Heart left ventricle (tissue), 16 donors: ENCODE data around the gene TRUB1. TPM values are rescaled to one million over a fixed set of nuclear protein-coding genes. Genes with fewer than 3 reads are reported as not detected.

Experiments
- ATAC-seq, 4 donors: fragments of 200-7000 bp; cut with Tn5 transposase; one replicate each; pipeline ENCODE4 v1.9.1; 2020 to 2022; ENCODE audit warnings: moderate library complexity in 4 of 4, mild to moderate bottlenecking in 3 of 4, moderate number of reproducible peaks in 1 of 4
- DNase-seq, 5 donors: peaks; one replicate each; pipeline ENCODE4 v3.0.0-alpha.2; 2020
- H3K27ac ChIP-seq, 12 donors: fragments of 200-600 bp; sonication (generic) in 4 of 12; one replicate each; pipeline versions ENCODE4 v1.5.0 to v1.8.0; 2016 to 2022; ENCODE audit warnings: mild to moderate bottlenecking in 2 of 12
- H3K27me3 ChIP-seq, 9 donors: fragments of 200-600 bp; sonication (generic) in 2 of 9; one replicate each; pipeline versions ENCODE4 v1.5.1 to v1.8.0; 2016 to 2022; ENCODE audit warnings: mild to moderate bottlenecking in 3 of 9
- H3K36me3 ChIP-seq, 9 donors: fragments of 200-600 bp; sonication (generic) in 2 of 9; one replicate each; pipeline versions ENCODE4 v1.5.0 to v1.8.0; 2018 to 2022; ENCODE audit warnings: mild to moderate bottlenecking in 2 of 9
- H3K4me1 ChIP-seq, 12 donors: fragments of 200-600 bp; sonication (generic) in 4 of 12; one replicate each; pipeline versions ENCODE4 v1.5.0 to v1.8.0; 2016 to 2022; ENCODE audit warnings: mild to moderate bottlenecking in 3 of 12
- H3K4me3 ChIP-seq, 12 donors: fragments of 200-600 bp; sonication (generic) in 4 of 12; one replicate each; pipeline versions ENCODE4 v1.5.0 to v1.8.0; 2017 to 2022; ENCODE audit warnings: mild to moderate bottlenecking in 9 of 12, moderate library complexity in 4 of 12
- H3K9me3 ChIP-seq, 12 donors: fragments of 200-600 bp; sonication (generic) in 4 of 12; one replicate each; pipeline versions ENCODE4 v1.5.0 to v1.8.0; 2016 to 2022; ENCODE audit warnings: mild to moderate bottlenecking in 1 of 12
- POLR2A ChIP-seq, 2 donors: fragments of 450-650 bp; IDR thresholded peaks; one replicate each; pipeline ENCODE4 v1.6.1; 2017; ENCODE audit warnings: antibody characterized with exemption in 2 of 2, mild to moderate bottlenecking in 2 of 2, moderate library complexity in 2 of 2
- WGBS, 4 donors: extraction: QIAGEN DNeasy Blood & Tissue Kit in 2 of 4; methylation state at CpG; one replicate each; pipeline versions ENCODE4 v1.1.5 to v1.1.7; 2013 to 2018; 5-methylcytosine and 5-hydroxymethylcytosine counted together
- intact Hi-C, 10 donors: fragments of 100-400 bp; cut with DNase I; formaldehyde crosslinking; loops; one replicate each; pipeline versions ENCODE4 v1.11.1 to v1.14.2; 2022
- polyA plus RNA-seq, 2 donors: library from polyadenylated mRNA; stranded (reverse); fragments of 200-250 nt; gene quantifications; one replicate each; pipeline ENCODE4 v1.2.3, GENCODE V29; 2013
- total RNA-seq, 9 donors: library from RNA; depleted of rRNA in 2 of 9; stranded (reverse); fragments of >200 nt in 2 of 9; fragmentation: NEBNext Ultra II Directional in 3 of 9; extraction: Animal tissue kit (Norgen Biotek cat#: 25700) in 3 of 9; gene quantifications; one replicate each; pipeline versions ENCODE4 v1.1.0 to v1.2.4, GENCODE V29; 2016 to 2023
- TF ChIP-seq, protein P1 (sequence below), 12 donors: fragments of 200-600 bp; sonication (generic) in 4 of 12; IDR thresholded peaks; one replicate each; pipeline versions ENCODE4 v1.5.0 to v1.8.0; 2018 to 2022; ENCODE audit warnings: antibody characterized with exemption in 12 of 12, mild to moderate bottlenecking in 5 of 12
- donor health status: ischemic (EF 13 %, LVEDD 7.1; RV severe dilation, severe dysfunction).
- donor health status: healthy with polysubstance abuse.
- donor health status: DM: no; HTN: yes; CAD: no.
- donor health status: DM: no; HTN: no; CAD: no.
- donor health status: ischemic (EF 25% LVEDD 6.9; RV normal size, moderate dysfunction).
- donor health status: ischemic (EF 25% LVEDD 5.7; RV mildly dilated, moderate dysfunction).
- donor health status: healthy.
- donor health status: DM: yes; HTN: yes; CAD: no.
- donor health status: ischemic (EF 35%, LVEDD 5.7; RV mildly dilated, moderate dysfunction).
- donor health status: nonischemic (EF 11% LVEDD 7.7; RV severe dilation, severe dysfunction).
- donor health status: DM: yes; HTN: yes; CAD: no.
- donor health status: PGD.
- donor health status: ischemic (EF 29% LVEDD 5.4; RV normal size, mild dysfunction).
- donor health status: nonischemic (EF 23%, LVEDD 6.1; RV moderate dilation, normal function).

TRUB1 gene
- total and polyA plus RNA-seq, 11 donors, result 4.9 to 31.7 (median 16.1) TPM

- Histone ChIP-seq H3K27ac (no peak overlapping the region), H3K4me3 (no peak overlapping the region), H3K4me1 (no peaks in the 10 kb centered on the region), H3K27me3 (no peaks in the 10 kb centered on the region), H3K36me3 (no peaks in the 10 kb centered on the region), H3K9me3 (no peaks in the 10 kb centered on the region)
- ATAC-seq, result no peak
- WGBS, 4 donors, result 63 to 73% (median 70%) methylated on average over 5 of the region's 5 CpGs
- intact Hi-C loops, result no loop called here
- TF ChIP-seq, protein P1, sequence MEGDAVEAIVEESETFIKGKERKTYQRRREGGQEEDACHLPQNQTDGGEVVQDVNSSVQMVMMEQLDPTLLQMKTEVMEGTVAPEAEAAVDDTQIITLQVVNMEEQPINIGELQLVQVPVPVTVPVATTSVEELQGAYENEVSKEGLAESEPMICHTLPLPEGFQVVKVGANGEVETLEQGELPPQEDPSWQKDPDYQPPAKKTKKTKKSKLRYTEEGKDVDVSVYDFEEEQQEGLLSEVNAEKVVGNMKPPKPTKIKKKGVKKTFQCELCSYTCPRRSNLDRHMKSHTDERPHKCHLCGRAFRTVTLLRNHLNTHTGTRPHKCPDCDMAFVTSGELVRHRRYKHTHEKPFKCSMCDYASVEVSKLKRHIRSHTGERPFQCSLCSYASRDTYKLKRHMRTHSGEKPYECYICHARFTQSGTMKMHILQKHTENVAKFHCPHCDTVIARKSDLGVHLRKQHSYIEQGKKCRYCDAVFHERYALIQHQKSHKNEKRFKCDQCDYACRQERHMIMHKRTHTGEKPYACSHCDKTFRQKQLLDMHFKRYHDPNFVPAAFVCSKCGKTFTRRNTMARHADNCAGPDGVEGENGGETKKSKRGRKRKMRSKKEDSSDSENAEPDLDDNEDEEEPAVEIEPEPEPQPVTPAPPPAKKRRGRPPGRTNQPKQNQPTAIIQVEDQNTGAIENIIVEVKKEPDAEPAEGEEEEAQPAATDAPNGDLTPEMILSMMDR (IDR thresholded peaks at IDR 0.05), result no peak
- TF ChIP-seq POLR2A (IDR thresholded peaks at IDR 0.05), result no peak
- DNase-seq, result no peak
Observed at GRCh38 chr10:114911801-114912469, 26.1 kb upstream of the TRUB1 start.

- Histone ChIP-seq H3K4me3 (no peak overlapping the region), H3K9me3 (no peaks in the 10 kb centered on the region), H3K27ac (no peak overlapping the region), H3K4me1 (no peaks in the 10 kb centered on the region), H3K27me3 (no peaks in the 10 kb centered on the region), H3K36me3 (no peaks in the 10 kb centered on the region)
- no peak for ATAC-seq
- DNase-seq, result no peak
- no peak for TF ChIP-seq POLR2A (IDR thresholded peaks at IDR 0.05)
- TF ChIP-seq, protein P1 (IDR thresholded peaks at IDR 0.05), result no peak
- intact Hi-C loops, result no loop called here
- WGBS, 4 donors, result 66 to 80% (median 71%) methylated on average over 2 of the region's 2 CpGs
Observed at GRCh38 chr10:114912470-114912859, 25.5 kb upstream of the TRUB1 start.

- Histone ChIP-seq H3K4me3 (no peak overlapping the region), H3K27ac (no peak overlapping the region), H3K27me3 (no peaks in the 10 kb centered on the region), H3K36me3 (no peaks in the 10 kb centered on the region), H3K4me1 (no peaks in the 10 kb centered on the region), H3K9me3 (no peaks in the 10 kb centered on the region)
- ATAC-seq, result no peak
- DNase-seq, result no peak
- 80 to 86% (median 83%) methylated on average over 3 of the region's 3 CpGs for WGBS, 4 donors
- intact Hi-C loops, result no loop called here
- TF ChIP-seq, protein P1 (IDR thresholded peaks at IDR 0.05), result no peak
- TF ChIP-seq POLR2A (IDR thresholded peaks at IDR 0.05), result no peak
Observed at GRCh38 chr10:114914560-114914959, 23.4 kb upstream of the TRUB1 start.

DNA sequence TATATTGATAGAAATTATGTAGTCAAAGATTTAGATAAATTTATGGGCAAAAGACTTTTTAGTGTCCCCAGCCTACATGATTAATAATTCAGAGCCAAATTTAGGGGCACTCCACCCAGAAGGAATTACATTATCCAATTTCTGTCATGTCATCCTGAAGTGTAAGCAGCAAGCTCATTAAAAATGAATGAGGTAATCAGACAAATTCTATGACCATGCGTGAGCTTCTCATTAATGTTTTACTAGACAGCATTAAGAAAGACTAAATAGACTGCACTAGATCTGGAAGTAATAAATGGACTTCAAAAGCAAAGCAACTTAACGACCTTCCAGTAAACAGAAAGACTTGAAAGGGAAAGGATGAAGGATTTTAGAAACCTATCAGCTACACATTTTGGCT is 22.7 kb upstream of the TRUB1 start:
- intact Hi-C loops, result no loop called here
- Histone ChIP-seq H3K4me1 (no peaks in the 10 kb centered on the region), H3K9me3 (no peaks in the 10 kb centered on the region), H3K27me3 (no peaks in the 10 kb centered on the region), H3K4me3 (no peak overlapping the region), H3K27ac (no peak overlapping the region), H3K36me3 (no peaks in the 10 kb centered on the region)
- TF ChIP-seq POLR2A (IDR thresholded peaks at IDR 0.05), result no peak
- TF ChIP-seq, protein P1 (IDR thresholded peaks at IDR 0.05), result no peak
- DNase-seq (no peak), ATAC-seq (no peak)
- WGBS, 4 donors, result 69 to 85% (median 81%) methylated on average over 2 of the region's 2 CpGs
